Breast epithelium (tissue), 3 donors: Measurements from ENCODE around the gene ZNF23.

ENCODE experiments used
- POLR2A ChIP-seq: fragments of 450-650 bp; IDR thresholded peaks from one replicate; pipeline ENCODE4 v1.6.1; 2016; ENCODE audit warnings: antibody characterized with exemption, mild to moderate bottlenecking, moderate library complexity
- POLR2AphosphoS5 ChIP-seq, 3 donors: sonication (generic); formaldehyde crosslinking; IDR thresholded peaks; one replicate each; pipeline ENCODE4 v1.6.1; 2017; ENCODE audit warnings: antibody characterized with exemption in 3 of 3
- TF ChIP-seq, protein P1 (sequence below), 3 donors: fragments of 450-650 bp; IDR thresholded peaks; one replicate each; pipeline ENCODE4 v1.5.1; 2016 to 2017; ENCODE audit warnings: antibody characterized with exemption in 3 of 3, mild to moderate bottlenecking in 3 of 3, moderate library complexity in 3 of 3

DNA sequence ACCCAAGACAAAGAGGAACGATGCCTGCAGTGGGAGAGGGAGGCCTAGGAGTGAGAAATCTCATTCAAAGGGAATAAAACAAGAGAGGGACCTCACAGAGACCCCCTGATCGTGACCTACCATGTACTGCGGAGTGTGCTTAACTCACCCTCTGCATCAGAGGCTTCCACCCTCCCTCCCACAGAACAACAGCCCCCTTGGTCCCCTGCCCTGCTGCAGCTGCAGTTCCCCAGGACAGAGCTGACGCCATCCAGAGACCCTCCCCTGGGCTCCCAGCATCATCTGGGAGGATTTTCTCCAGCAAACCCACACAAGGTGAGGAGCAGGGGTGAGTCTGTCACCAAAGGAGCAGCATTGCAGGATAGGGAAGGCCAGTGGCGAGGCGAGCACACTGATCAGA is 60.0 kb downstream of the ZNF23 start:
- TF ChIP-seq, protein P1, sequence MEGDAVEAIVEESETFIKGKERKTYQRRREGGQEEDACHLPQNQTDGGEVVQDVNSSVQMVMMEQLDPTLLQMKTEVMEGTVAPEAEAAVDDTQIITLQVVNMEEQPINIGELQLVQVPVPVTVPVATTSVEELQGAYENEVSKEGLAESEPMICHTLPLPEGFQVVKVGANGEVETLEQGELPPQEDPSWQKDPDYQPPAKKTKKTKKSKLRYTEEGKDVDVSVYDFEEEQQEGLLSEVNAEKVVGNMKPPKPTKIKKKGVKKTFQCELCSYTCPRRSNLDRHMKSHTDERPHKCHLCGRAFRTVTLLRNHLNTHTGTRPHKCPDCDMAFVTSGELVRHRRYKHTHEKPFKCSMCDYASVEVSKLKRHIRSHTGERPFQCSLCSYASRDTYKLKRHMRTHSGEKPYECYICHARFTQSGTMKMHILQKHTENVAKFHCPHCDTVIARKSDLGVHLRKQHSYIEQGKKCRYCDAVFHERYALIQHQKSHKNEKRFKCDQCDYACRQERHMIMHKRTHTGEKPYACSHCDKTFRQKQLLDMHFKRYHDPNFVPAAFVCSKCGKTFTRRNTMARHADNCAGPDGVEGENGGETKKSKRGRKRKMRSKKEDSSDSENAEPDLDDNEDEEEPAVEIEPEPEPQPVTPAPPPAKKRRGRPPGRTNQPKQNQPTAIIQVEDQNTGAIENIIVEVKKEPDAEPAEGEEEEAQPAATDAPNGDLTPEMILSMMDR (IDR thresholded peaks at IDR 0.05): no peak
- no peak for TF ChIP-seq POLR2AphosphoS5 (IDR thresholded peaks at IDR 0.05)
- TF ChIP-seq POLR2A: no peak
